Activated naive CD8-positive, alpha-beta T cell treated with anti-CD3 and anti-CD28 coated beads, Interleukin-2, amount 50 U/mL, for 16 hours (primary cell): ENCODE results near the gene HAVCR1.
"Not testable (repeated sequence)": the region's sequence is repeated elsewhere in the genome, so short reads cannot be mapped to it uniquely, and the experiment has no call there.

Experiments used
- DNase-seq: peaks from one replicate; pipeline ENCODE4 v3.0.0-alpha.2; 2020; ENCODE audit warnings: low read depth, low spot score

HAVCR1 gene

DNA sequence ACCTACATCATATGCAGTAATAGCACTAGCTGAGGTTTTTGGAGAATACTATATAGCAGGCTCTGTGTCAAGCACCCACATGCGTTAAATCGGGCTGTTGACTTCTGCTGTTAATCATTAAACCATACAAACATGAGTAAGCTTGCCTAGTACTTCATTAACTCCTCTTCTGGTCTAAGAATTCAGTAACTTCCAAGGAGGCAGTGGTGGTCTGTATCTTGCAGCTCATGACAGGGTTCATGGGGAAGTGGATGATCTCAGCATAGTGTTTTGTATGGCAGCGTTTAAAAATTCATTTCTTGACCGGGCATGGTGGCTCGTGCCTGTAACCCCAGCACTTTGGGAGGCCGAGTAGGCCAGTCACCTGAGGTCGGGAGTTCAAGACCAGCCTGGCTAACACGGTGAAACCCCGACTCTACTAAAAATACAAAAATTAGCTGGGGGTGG is at the start of gene HAVCR1:
HAVCR1 (minus strand) TSS at position 24 of the 447 bp plus-strand sequence. CDS start 1,173 bp downstream, outside the sequence.
- DNase-seq, result no peak

GRCh38 chr5:157107508-157107907 is 48.6 kb upstream of the HAVCR1 start:
- no peak for DNase-seq

DNA sequence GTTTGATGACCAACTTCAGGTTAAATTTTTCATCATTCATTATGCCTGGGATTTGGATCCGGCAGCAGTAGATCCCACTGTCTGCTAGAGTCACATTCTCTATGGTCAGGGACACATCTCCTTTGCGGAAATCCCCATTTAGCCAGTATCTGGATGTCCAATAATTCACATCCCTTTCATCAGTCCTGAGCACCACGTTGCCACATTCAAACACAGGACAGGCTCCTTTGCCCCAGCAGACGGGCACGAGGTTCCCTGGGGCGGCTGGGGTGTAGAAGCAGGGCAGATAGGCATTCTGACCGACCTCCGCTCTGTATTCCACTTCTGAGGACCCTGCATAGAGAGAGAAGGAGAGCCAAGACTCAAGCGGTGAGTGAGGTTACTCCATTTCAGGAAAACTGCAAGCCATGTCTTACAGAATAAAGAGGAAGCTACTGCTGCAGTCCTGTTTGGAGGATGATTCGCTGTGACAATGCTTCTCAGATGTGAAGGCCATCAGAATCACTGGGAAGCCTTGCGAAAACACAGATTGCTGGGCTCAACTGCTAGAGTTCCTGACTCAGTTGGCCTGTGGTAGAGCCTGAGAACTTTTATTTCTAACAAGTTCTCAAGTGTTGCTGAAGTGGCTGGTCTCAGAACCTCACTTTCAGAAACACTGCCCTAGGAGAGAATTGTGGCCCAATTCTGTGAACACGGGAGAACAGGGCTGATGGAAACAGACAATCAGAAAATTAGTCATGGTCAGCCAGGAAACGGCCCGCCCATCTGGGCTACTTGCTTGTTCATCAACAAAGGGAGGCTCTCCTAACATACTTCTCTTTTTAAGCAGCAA is 47.9 kb upstream of the HAVCR1 start:
- DNase-seq, result no peak

DNA sequence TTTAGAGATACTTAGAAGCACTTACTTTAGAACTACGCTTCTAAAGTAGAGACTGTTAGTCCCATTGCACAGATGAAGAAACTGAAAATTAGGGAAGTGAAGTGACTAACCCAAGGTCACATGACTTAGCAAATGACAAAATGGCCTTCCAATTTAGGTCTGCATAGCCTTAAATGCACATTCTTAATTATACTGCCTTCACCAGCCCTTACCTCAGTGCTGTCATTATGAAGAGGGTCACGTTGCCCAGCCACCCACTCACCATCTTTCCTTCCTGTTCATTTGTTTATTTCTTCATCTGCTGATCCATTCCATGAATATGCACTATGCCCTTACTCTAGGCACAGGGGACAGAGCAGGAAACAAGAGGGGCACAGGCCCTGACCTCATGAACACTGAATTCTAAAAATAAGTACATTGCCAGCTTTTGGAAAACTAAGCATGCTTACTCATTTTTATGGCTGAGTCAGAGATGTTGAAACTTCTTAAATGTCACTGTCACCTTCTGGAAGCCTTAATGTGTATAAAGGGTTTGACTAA is 41.3 kb upstream of the HAVCR1 start:
- DNase-seq, result no peak

DNA sequence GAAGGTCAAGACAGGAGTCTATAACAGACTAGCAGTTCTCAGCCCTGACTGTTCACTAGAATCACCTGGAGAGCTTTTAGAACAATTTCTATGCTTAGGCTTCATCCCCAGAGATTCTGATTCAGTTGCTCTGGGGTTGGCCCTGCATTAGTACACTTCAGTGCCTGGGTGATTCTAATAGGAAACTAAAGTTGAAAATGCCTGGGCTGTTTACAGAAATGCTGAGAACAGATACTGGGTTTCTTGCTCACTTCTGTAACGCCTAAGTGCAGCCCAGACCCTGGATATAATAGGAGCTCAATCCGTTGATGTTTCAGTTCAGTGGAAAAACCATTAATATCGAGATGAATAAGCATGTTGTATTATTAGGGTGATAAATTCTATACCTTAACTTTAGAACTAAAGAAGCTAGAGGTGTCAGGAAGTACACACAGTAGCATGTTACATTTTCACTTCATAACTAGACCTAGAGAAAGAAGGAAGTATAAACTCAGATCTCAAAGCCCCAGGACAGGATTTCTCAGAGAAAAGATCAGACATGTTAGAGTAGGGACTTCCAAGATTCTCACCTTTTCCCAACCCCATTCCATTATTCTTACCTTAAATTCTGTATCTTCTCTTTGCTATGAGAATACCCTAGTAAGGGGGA is 29.6 kb upstream of the HAVCR1 start:
- DNase-seq, result no peak

DNA sequence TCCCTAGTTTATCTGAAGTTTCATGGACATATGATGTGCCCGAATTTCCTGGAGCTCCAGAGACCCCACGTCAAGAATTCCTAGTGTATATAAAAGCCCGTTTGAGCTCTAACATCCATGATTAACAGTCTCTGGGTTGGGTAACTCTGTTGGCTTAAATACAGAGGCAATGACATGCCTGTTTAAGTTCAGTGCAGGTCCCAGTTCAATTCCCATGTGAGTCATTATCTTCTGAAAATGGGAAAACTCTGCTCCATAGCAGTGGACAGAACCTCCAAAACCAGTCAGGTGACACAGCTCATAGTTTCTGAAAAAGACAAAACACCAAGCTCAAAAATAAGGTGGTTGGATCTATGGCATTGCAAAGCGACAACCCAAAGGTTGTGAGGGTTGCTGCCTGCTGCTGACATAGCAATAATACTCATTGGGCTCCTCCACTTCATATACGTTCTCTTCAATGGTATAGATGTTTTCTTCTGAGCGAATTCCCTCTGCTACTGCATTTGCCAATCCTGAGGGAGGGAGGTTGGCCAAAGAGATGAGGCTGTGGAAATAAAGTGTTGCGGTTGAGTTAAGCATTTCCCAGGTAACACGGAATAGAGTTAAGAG is 27.9 kb upstream of the HAVCR1 start:
- no peak for DNase-seq

DNA sequence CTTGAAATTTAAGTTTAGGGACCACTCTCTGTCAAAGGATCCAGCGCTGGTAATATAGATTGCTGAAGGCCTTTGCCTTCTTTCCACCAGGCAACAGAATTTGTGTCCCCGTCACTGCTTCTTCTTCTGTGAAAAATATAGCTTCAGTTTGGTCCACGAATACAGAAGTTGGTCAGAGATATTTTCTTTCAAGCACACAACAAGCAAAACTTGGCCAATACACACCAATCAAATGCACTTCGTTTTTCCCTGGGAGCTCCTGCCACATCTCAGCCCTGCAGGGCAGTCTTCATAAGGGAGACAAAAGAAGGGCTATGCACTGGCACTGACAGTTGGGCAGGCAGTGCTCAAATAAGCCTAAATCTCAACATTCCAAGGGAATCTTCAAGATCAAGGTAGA is 27.0 kb upstream of the HAVCR1 start:
- DNase-seq, result no peak

GRCh38 chr5:157080286-157080685 is 21.4 kb upstream of the HAVCR1 start:
- DNase-seq, result no peak

DNA sequence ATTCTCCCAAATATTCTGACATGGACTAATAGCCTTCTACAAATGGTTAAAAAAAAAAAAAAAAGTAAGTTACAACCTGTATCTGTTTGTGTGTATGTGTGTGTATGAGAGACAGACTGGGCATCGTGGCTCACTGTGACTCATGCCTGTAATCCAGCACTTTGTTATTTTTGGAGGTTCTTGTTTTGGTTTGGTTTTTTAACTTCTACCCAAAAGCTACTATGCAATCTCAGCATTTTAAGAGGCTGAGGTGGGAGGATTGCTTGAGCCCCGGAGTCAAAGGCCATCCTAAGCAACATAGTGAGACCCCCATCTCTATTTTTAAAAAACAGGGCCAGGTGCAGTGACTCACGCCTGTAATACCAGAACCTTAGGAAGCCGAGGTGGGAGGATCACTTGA is 17.6 kb upstream of the HAVCR1 start:
- no peak for DNase-seq

GRCh38 chr5:157072508-157072907 is 13.6 kb upstream of the HAVCR1 start:
- no peak for DNase-seq

DNA sequence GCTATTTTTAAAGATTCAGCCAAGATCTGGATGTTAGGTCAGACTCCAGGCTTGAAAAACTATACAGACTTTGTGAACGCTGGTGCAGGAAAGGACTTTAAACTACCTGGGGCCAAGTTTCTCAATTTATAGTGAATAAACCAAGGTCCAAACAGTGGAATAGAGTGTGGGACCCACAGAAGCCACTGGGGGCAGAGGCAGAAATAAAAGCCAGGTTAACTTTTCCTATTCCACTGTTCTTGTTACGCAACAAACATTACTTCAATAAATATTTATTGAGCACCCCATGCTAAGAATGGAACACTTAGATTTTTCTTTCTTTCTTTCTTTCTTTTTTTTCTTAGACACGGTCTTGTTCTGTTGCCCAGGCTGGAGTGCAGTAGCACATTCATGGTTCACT is 11.0 kb upstream of the HAVCR1 start:
- no peak for DNase-seq

GRCh38 chr5:157068785-157069184 is 9.9 kb upstream of the HAVCR1 start:
- DNase-seq, result no peak

GRCh38 chr5:157068339-157068738 is 9.4 kb upstream of the HAVCR1 start:
- DNase-seq, result no peak

DNA sequence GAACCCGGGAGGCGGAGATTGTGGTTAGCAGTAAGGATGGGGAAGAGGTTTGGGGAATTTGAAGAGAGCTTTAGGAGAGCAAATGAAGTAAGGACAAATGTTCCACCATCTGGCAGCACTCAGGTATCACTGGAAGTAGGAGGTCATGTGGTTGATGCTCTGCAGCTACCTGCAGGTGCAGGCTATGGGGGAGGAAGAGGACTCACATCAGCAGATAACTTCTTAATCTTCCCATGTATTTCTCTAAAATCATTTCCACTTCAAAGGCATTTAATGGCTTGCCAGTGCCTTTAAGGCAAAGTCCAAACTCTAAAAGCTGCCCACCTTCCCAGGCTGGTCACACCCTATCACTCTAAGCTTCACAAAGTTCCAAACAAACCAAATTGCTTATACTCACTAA is 8.1 kb upstream of the HAVCR1 start:
- DNase-seq, result no peak

GRCh38 chr5:157066080-157066479 is 7.2 kb upstream of the HAVCR1 start:
- no peak for DNase-seq

DNA sequence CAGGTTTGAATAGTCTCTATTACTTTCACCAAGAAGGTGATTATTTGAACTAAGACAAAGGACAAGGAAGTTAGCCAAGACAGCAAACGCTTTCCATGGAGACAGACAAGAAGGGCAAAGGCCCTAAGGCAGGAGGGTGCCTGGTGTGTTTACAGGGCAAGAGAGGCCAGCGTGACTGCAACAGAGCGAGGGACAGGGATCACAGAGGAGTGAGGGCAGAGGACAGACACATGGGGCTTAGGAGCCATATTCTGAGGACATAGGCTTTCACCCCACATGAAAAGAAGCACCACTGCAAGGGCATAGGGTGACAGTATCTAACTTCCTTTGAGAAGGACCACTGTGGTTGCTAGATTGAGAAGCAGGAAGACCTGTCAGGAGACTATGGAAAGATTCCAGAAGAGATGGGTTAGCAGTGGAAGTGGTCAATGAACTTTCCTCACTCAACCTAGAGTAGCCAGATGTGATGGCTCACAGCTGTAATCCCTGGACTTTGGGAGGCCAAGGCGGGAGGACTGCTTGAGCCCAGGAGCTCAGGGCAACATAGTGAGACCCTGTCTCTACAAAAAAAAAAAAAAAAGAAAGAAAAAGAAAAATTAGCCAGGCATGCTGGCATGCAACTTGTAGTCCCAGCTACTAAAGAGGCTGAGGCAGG is 5.0 kb upstream of the HAVCR1 start:
- no peak for DNase-seq

- no peak for DNase-seq
Measured at GRCh38 chr5:157059891-157060290, 975 bp upstream of the HAVCR1 start.

DNA sequence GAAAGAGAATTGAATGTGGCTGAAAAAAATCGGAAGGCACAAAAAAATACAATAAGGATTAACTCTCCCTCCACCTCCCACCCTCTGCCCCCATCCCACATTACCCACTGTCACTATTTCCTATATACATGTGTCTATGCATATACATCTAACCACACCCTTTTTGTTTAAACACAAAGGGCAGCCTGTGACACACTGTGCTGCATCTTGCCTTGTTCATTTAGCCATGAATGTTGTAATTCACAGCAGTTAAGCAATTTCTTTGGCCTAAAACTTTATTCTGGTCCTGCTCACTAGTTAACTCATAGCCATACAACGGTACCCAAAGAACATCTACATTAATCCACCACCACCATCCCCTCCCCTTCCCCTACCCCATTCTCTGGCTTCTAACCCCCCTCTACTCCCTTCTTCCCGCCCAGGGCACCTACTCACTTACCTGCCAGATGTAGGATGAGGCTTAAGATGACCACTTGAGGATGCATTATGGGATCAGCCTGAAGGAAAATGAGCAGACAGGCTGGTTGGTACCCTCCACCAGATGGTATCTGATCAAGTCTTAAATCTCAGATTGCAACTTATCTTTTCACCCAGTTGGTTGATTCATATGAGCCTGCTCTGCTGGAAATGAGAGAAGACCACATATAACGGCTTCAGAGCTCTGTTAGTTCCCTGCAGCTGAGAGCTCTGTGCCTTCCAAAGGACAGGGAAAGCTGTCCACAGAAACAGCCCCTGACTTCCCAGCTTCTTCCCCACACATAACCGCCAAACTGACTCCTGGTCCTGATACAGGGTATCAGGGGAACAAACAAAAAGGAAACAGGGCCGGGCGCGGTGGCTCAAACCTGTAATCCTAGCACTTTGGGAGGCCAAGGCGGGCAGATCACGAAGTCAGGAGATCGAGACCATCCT is 1.2 kb downstream of the HAVCR1 start:
- no peak for DNase-seq

DNA sequence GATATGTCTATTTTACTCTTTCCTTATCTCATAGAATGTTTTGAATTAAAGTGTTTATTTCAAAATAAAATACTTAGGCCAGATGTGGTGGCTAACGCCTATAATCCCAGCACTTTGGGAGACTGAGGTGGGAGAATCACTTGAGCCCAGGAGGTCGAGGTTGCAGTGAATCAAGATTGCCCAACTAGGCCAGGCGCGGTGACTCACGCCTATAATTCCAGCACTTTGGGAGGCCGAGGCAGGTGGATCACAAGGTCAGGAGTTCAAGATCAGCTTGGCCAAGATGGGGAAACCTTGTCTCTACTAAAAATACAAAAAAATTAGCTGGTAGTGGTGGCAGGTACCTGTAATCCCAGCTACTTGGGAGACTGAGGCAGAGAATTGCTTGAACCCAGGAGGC is 2.1 kb downstream of the HAVCR1 start:
- not testable (repeated sequence) for DNase-seq

DNA sequence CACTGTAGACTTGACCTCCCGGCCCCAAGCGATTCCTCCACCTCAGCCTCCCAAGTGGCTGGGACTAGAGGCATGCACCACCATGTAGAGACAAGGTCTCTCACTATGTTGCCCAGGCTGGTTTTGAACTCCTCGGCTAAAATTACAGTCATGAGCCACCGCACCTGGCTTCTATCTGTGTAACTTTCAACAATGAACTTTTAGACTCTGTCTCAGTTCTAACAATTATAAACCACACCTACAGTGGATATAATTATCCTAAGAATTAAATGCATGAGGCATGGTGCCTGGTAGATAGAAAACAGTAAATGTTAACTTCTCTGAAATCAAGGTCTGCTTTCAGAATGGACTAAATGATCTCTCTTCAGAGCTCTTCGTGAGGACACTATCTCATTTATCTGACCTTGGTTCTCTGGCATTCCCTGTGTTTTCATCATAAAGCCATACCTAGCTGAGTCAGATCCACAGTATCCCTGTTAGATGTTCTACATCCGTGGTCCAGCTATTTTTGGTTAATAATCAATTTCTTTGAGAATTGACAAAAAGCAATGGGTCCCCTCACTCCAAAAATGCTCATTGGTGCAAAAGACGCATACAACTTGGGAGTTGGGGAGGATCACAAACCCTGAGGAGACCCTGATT is 7.2 kb downstream of the HAVCR1 start:
- no peak for DNase-seq
